ENCODE data around the gene FIBP. TPM values are rescaled to one million over a fixed set of nuclear protein-coding genes. Genes with fewer than 3 reads are reported as not detected.

The FIBP gene
- polyA plus RNA-seq, 3 donors from 2014 or later: 120 to 145 (median 141) TPM

DNA sequence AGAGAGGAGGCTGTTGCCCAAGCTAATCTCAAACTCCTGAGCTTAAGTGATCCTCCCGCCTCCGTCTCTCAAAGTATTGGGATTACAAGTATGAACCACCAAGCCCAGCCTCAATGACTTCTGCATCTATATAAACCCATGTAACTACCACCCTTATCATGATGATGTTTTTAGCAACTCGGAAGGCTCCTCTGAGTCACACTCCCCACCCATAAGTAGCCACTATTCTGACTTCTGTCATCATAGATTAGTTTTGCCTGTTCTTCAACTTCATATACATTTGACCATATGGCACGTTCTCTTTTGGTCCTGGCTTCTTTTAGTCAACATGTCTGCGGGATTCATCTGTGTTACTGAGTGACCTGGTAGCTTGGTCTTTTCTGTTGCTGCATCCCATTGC lies 18.3 kb upstream of the FIBP start:
- no peak for DNase-seq
- Mint-ChIP-seq H3K4me3 (no peak overlapping the region), H3K4me1 (peaks cover 9 to 13% of the 10 kb centered on the region in 2 donors), H3K27ac (no peak overlapping the region), H3K27me3 (ENCODE audit: low read depth in 3 of 3) (peaks cover 8 to 19% (median 8%) of the 10 kb centered on the region in 3 donors), H3K36me3 (no peaks in the 10 kb centered on the region), H3K9me3 (no peaks in the 10 kb centered on the region)

DNA sequence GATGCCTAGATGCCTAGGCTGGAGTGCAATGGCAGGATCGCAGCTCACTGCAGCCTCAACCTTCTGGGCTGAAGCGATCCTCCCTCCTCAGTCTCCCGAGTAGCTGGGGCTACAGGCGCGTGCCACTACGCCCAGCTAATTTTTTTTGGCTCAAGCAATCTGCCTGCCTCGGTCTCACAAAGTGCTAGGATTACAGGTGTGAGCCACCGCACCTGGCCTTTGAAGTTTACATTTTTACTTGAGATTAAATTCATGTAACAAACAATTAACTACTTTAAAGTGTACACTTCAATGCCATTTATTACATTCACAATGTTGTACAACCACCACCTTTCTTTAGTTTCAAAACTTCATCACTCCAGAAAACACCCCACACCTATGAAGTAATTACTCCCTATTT lies 15.4 kb upstream of the FIBP start:
- Mint-ChIP-seq H3K4me1 (peaks cover 23 to 25% of the 10 kb centered on the region in 2 donors), H3K36me3 (no peaks in the 10 kb centered on the region), H3K9me3 (no peaks in the 10 kb centered on the region), H3K27ac (peak overlapping the region in 4 of 6 donors; percentile 1 to 56 (median 50)), H3K4me3 (no peak overlapping the region), H3K27me3 (ENCODE audit: low read depth in 3 of 3) (peaks cover 5 to 23% (median 8%) of the 10 kb centered on the region in 3 donors)
- DNase-seq: no peak

DNA sequence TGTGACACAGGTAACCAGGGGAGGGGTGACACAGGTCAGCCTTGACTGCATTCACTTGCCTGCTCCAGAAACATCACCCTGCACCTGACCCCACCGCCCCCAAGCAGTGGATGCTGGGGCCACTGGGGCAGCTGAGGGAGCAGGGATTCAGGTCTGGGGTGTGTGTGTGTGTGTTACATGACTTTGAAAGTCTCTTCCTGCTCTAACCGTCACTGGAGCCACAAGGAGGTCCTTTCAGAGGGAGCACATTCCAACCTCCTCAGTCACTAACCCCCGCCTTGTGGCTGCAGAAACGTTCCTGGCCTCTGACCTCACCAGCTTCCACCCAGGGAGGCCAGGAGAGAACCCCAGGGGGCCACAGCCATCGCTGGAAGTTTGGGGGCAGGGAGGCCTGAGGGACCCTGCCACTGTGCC lies 14.8 kb upstream of the FIBP start:
- Mint-ChIP-seq H3K4me3 (no peak overlapping the region), H3K27ac (peak overlapping the region in 4 of 6 donors; percentile 55 to 97 (median 90)), H3K4me1 (peaks cover 24 to 28% of the 10 kb centered on the region in 2 donors), H3K9me3 (no peaks in the 10 kb centered on the region), H3K36me3 (no peaks in the 10 kb centered on the region), H3K27me3 (ENCODE audit: low read depth in 3 of 3) (peaks cover 5 to 23% (median 8%) of the 10 kb centered on the region in 3 donors)
- DNase-seq: no peak

DNA sequence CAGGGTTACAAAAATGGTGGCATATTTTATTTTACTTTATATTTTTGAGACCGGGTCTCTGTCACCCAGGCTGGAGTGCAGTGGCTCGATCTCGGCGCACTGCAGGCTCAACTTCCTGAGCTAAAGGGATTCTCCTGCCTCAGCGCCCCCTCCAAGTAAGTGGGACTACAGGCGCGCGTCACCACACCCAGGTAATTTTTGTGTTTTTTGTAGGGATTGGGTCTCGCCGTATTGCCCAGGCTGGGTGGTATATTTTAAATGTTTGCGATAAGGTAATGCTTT lies 12.6 kb upstream of the FIBP start:
- H3K4me1 Mint-ChIP-seq: peaks cover 30 to 33% of the 10 kb centered on the region in 2 donors
- peaks cover 7 to 28% (median 11%) of the 10 kb centered on the region in 3 donors for H3K27me3 Mint-ChIP-seq (ENCODE audit: low read depth in 3 of 3)
- DNase-seq: no peak
- H3K36me3 Mint-ChIP-seq: no peaks in the 10 kb centered on the region
- peak overlapping the region; percentile 64 to 79 (median 67) for H3K4me3 Mint-ChIP-seq
- H3K27ac Mint-ChIP-seq: peak overlapping the region; percentile 84 to 97 (median 92)
- H3K9me3 Mint-ChIP-seq: no peaks in the 10 kb centered on the region

DNA sequence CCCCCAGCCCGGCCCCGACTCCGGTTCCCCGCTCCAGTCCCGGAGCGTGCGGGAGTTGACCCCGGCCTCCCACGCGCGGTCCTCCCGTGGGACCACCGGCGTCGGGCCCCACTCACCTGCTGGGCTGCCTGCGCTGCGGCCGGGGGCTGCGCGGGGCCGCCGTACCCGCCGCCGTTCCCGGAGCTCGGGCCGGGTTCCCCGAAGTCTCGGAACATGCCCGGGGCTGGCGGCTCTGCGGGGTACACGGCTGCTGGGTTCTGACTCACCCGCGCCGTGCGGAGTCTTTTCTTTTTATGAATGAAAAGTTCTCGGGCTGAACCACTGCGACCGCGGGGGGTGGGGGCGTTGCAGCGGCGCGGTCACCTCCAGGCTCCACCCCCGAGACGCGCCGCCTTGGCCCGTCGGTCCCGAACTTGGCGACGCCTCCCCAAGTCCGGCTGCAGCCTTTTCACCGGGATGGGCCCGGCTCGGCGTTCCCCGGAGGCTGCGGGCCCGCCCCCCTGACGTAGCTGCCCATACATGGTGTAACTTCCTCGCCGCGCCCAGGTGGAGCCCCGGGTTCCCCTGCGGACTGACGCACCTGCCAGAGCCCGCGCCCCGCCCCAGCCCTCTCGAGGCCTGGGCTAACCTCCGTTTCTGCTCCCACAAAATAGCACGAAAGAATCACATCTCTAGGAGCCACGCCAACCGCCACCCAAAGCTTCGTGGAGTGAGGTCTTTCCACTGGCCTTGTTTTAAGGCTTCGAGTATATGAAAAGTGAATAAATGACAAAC lies 12.0 kb upstream of the FIBP start, which contains the start of gene FOSL1:
Gene FOSL1 (minus strand): TSS at position 264 of the 774 bp plus-strand sequence. CDS start 49 bp downstream, at position 215.
- Mint-ChIP-seq H3K9me3 (no peaks in the 10 kb centered on the region), H3K27ac (peak within 1 kb of the TSS; percentile 84 to 97 (median 92)), H3K36me3 (no peaks in the 10 kb centered on the region), H3K4me3 (peak within 1 kb of the TSS; percentile 64 to 79 (median 67)), H3K4me1 (peaks cover 32 to 37% of the 10 kb centered on the region in 2 donors), H3K27me3 (ENCODE audit: low read depth in 3 of 3) (peaks cover 7 to 29% (median 11%) of the 10 kb centered on the region in 3 donors)
- peak; percentile 85 to 87 (median 87) for DNase-seq

DNA sequence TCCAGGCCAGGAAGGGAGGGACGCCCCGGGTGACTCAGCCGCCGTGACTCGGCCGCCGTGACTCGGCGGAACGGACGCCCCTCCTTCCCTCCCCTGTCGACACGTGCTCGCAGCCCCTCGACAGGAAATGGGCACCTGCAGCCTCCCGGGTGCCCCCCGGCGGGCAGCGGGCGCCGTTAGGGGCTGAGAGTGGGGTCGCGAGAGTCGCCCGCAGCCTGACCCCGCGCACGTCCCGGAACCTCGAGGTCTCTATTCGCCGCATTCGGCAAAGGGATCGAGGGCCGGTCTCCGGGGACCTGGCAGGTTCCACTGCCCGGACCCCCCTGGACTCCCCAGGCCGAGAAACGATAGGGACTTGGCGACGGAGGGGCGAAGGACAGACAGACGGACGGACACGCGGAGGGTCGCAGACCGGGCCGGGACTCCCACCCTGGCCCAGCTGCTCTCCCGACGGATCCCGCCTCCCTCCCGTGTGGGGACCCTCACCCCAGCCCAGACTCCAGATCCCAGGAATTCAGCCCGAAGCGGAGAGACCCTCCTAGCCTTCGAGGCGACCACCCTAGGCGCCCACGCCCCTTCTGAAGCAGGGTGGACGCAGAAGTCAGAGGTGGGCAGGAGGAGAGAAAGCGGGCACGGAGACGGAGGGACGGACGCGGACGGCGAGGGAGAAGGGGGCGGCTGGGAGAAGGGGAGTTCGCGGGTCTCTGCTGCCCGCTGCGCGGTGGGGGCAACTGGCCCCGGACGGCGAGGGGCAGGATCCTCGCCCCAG lies 11.3 kb upstream of the FIBP start:
- H3K27me3 Mint-ChIP-seq (ENCODE audit: low read depth in 3 of 3): peaks cover 7 to 29% (median 11%) of the 10 kb centered on the region in 3 donors
- H3K9me3 Mint-ChIP-seq: no peaks in the 10 kb centered on the region
- peak; percentile 47 to 57 (median 52) for DNase-seq
- no peaks in the 10 kb centered on the region for H3K36me3 Mint-ChIP-seq
- H3K4me1 Mint-ChIP-seq: peaks cover 34 to 40% of the 10 kb centered on the region in 2 donors
- H3K27ac Mint-ChIP-seq: peak overlapping the region in 1 of 6 donors; percentile 17
- H3K4me3 Mint-ChIP-seq: peak overlapping the region; percentile 58 to 76 (median 64)

DNA sequence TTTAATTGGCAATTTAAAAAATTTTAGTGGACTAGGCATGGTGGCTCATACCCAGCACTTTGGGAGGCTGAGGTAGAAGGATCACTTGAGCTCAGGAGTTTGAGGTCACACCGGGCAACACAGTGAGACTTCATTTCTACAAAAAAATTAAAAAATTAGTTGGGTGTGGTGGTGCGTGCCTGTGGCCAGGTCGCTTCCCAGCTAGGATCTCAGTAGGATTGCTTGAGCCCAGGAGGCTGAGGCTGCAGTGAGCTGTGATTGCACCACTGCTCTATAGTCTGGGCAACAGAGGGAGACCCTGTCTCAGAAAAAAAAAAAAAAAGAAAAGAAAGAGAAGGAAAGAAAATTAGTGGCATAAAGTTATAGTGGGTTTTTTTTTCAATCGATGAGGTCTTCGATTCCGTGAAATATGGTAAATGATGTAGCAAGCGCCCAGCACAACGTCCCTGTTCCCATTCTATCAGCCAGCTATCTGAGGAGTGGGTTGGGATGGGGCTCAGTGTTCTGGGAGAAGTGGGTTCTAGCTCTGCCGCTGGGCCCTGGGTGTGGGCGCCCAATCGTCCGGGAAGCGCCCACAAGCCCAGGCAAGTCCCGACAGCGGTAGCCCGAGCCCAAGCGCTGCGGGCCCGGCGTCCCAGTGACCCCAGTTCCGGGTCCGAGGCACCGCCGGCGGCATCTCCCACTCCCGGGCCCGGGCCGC lies 10.5 kb upstream of the FIBP start:
- Mint-ChIP-seq H3K27me3 (ENCODE audit: low read depth in 3 of 3) (peaks cover 7 to 29% (median 7%) of the 10 kb centered on the region in 3 donors), H3K36me3 (no peaks in the 10 kb centered on the region), H3K9me3 (no peaks in the 10 kb centered on the region), H3K27ac (peak overlapping the region in 4 of 6 donors; percentile 30 to 87 (median 81)), H3K4me3 (peak overlapping the region; percentile 56 to 80 (median 75)), H3K4me1 (peaks cover 41 to 47% of the 10 kb centered on the region in 2 donors)
- DNase-seq: no peak

DNA sequence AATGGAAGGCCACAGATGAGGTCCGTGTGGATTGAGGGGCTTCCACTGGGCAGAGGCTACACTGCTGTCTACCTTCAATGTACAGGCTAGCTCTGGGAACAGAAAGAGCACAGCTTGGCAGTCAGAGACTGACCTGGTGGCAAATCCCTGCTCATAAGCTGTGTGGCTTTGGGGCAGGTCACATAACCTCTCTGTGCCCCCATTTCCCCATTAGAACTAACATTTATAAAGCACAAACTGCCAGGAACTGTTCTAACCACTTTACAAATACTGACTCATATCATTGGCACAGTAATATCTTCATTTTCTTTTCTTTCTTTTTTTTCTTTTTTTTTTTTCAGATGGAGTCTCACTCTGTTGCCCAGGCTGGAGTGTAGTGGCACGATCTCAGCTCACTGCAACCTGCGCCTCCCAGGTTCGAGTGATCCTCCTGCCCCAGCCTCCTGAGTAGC lies 8.8 kb upstream of the FIBP start:
- H3K4me1 Mint-ChIP-seq: peaks cover 54 to 60% of the 10 kb centered on the region in 2 donors
- no peak overlapping the region for H3K27ac Mint-ChIP-seq
- H3K27me3 Mint-ChIP-seq (ENCODE audit: low read depth in 3 of 3): peaks cover 3 to 17% (median 3%) of the 10 kb centered on the region in 3 donors
- no peak for DNase-seq
- no peaks in the 10 kb centered on the region for H3K9me3 Mint-ChIP-seq
- peak overlapping the region in 1 of 5 donors; percentile 15 for H3K4me3 Mint-ChIP-seq
- no peaks in the 10 kb centered on the region for H3K36me3 Mint-ChIP-seq

DNA sequence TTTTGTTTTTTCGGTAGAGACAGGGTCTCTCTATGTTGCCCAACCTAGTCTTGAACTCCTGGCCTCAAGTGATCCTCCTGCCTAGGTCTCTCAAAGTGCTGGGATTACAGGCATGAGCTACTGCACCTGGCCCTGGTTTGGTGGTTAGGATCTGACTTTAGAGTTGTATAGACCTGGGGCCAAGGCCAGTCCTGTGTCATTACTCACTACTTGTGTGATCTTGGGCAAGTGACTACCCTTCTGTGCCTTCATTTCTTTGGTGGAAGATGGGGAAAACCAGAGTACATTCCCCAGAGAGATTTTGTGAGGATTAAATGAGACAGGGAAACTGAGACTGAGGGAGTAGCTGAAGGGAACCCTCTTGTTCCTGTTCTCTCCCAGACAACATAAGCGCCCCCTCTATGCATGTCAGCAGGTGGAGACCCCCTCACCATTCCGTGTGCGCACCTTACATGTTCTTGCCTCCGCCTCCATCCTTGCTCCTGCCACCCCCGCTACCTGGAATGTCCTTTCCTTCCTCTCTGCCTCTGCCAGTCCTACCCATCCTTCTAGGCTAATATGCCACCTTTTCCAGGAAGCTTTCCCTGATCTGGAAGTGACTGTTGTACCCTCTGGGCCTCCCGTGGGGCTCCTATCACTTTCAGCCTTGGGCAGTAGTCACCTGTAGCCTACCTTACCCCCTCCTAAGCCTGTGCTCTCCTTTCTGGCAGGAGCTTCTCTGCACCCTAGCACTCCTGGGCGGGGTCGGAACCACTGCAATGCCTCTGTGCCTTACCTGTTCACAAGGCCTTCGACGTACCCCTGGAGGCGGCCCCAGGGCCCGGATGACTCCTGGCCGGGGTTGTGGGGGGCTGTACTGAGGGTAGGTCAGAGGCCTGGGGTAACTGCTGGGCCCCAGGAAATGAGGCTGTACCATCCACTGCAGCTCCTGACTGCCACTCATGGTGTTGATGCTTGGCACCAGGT lies 8.0 kb upstream of the FIBP start:
- DNase-seq: no peak
- Mint-ChIP-seq H3K9me3 (no peaks in the 10 kb centered on the region), H3K4me1 (peaks cover 53 to 59% of the 10 kb centered on the region in 2 donors), H3K27ac (peak overlapping the region in 5 of 6 donors; percentile 34 to 80 (median 65)), H3K4me3 (peak overlapping the region in 2 of 5 donors; percentile 9 to 18), H3K27me3 (ENCODE audit: low read depth in 3 of 3) (peaks cover 2 to 14% (median 3%) of the 10 kb centered on the region in 3 donors), H3K36me3 (no peaks in the 10 kb centered on the region)

DNA sequence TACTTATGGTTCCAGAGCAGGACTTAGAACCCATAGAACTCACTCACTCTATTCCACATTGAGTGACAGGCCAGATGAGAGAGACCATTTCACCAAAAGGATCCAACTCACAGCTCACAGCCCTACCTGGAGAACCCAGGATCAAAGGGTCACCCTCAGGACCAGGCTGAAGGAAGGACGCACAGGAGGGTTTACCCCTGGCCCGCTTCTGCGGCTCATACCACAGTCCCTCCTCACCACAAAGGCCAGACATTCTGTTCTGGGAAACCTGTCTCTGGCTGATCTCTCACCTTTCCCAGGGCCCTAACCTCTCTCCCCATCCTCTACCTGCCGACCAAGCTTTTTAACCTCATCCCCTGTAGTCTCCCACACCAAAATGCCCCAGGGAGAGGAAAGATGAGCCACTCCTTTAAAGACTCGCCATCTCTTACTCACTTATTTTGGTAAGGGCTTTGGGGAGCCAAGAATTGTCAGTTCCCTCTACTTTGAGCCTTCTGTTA lies 7.3 kb upstream of the FIBP start:
- peak overlapping the region; percentile 46 to 70 (median 63) for H3K27ac Mint-ChIP-seq
- no peaks in the 10 kb centered on the region for H3K36me3 Mint-ChIP-seq
- no peaks in the 10 kb centered on the region for H3K9me3 Mint-ChIP-seq
- peaks cover 45 to 51% of the 10 kb centered on the region in 2 donors for H3K4me1 Mint-ChIP-seq
- H3K4me3 Mint-ChIP-seq: peak overlapping the region; percentile 17 to 50 (median 30)
- DNase-seq: no peak
- peaks cover 2 to 9% (median 3%) of the 10 kb centered on the region in 3 donors for H3K27me3 Mint-ChIP-seq (ENCODE audit: low read depth in 3 of 3)

DNA sequence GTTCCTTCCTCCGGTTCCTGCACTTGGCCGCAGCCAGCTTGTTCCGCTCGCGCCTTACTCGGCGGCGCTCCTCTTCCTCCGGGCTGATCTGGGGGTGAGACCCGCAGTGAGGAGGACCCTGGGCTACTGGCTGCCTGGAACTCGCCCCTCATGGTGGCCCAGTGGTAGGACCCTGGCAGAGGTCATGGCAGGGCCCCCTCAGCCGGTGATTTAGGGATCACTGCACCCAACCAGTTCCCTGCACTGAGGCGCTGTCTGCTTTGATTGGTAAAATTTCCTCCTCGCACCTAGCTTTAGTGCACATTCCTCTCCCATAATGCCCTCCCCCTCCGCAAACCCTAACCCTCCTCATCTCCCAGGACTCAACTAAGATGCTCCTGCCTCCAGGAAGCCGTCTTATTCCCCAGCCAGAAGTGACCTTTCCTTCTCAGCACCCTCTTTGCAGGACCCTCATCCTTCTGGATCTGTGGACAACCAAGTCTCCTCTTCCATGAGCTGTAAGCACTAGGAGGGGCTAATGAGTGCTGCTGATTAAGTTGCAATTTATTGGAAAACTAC lies 5.8 kb upstream of the FIBP start:
- Mint-ChIP-seq H3K9me3 (no peaks in the 10 kb centered on the region), H3K4me1 (peaks cover 57 to 64% of the 10 kb centered on the region in 2 donors), H3K4me3 (peak overlapping the region; percentile 82 to 87 (median 84)), H3K27ac (peak overlapping the region; percentile 88 to 95 (median 93)), H3K27me3 (ENCODE audit: low read depth in 3 of 3) (peaks cover 2 to 16% (median 7%) of the 10 kb centered on the region in 3 donors), H3K36me3 (no peaks in the 10 kb centered on the region)
- DNase-seq: peak; percentile 54 to 55 (median 55)

DNA sequence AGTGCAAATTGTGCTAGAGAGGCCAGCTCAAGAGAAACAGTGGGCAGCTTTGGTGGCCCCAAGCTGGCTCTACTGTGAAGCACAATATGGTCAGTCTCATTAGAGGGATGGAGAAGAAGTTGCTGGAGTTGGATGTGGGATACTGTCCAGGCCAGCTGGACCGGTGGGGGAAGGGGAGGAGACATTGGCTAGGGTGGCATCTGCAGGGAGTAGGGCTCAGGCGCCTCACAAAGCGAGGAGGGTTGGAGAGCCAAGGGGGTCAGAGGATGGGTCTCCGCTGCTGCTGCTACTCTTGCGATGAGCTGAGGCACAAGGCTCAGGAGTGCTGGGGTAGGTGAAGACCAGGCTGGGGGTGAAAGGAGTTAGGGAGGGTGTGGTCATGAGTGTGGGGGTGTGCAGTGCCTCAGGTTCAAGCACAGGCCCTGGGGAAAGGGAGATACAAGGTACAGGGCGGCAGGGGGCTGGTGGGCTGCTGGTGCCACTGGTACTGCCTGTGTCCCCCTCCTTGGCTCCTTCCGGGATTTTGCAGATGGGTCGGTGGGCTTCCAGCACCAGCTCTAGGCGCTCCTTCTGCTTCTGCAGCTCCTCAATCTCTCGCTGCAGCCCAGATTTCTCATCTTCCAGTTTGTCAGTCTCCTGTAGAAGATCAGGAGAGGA lies 4.5 kb upstream of the FIBP start:
- no peak for DNase-seq
- H3K27ac Mint-ChIP-seq: peak overlapping the region; percentile 88 to 95 (median 93)
- peaks cover 10 to 25% (median 13%) of the 10 kb centered on the region in 3 donors for H3K27me3 Mint-ChIP-seq (ENCODE audit: low read depth in 3 of 3)
- H3K4me3 Mint-ChIP-seq: peak overlapping the region; percentile 82 to 87 (median 84)
- H3K4me1 Mint-ChIP-seq: peaks cover 66 to 70% of the 10 kb centered on the region in 2 donors
- no peaks in the 10 kb centered on the region for H3K9me3 Mint-ChIP-seq
- H3K36me3 Mint-ChIP-seq: no peaks in the 10 kb centered on the region
